Measurements from ENCODE around the gene HDAC5. TPM values are rescaled to one million over a fixed set of nuclear protein-coding genes. Genes with fewer than 3 reads are reported as not detected.
A peak's percentile ranks its signal among the peaks of the same experiment; 100 is the strongest.
"Not testable (repeated sequence)": the region's sequence is repeated elsewhere in the genome, so short reads cannot be mapped to it uniquely, and the experiment has no call there.

HDAC5 gene
- total RNA-seq, 3 donors from 2014 or later = 66.5 to 79.3 (median 75.4) TPM

DNA sequence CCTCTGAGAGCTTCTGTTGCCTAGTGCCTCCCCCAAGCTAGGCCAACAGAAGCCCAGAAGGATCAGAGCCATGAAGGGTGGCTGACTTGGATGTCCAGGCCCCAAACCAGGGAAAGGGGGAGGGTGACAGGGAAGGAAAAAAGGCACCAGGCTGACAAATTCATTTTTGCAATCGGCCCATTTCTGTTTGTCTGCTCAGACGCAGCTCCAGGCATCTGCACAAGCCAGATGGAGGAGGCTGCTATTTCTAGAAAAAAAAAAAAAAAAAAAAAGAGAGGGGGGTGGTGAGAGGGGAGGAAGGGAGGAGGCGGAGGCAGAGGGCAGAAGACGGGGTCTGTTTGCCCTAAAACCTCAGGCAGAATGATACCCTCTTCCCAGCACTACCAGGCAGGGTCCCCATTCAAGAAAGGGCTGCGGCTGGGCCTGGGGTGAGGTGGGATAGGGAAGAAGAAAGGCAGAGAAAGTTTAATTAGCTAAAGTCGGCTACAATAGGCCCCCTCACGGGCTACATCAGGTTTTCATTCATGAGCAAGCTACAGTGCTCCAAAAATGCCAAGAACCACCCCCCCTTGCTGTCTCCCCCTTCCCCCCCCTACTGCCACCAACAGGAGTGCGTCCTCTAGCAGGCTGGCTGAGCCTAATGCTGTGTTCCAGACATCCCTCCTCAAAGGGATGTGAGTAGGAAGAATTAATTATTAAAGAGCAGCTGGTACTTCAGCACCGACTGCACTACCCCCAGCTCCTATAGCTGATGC, 2.4 kb downstream of the HDAC5 start:
- H3K4me1 ChIP-seq = peaks cover 11 to 33% of the 10 kb centered on the region in 2 donors
- peak overlapping the region; percentile 96 to 97 for H3K27ac ChIP-seq
- peak overlapping the region in 2 of 3 donors; percentile 94 to 99 for H3K4me3 ChIP-seq
- TF ChIP-seq POLR2AphosphoS5 (IDR thresholded peaks at IDR 0.05) (no peak), POLR2A (IDR thresholded peaks at IDR 0.05) (no peak)
- TF ChIP-seq, protein P1, sequence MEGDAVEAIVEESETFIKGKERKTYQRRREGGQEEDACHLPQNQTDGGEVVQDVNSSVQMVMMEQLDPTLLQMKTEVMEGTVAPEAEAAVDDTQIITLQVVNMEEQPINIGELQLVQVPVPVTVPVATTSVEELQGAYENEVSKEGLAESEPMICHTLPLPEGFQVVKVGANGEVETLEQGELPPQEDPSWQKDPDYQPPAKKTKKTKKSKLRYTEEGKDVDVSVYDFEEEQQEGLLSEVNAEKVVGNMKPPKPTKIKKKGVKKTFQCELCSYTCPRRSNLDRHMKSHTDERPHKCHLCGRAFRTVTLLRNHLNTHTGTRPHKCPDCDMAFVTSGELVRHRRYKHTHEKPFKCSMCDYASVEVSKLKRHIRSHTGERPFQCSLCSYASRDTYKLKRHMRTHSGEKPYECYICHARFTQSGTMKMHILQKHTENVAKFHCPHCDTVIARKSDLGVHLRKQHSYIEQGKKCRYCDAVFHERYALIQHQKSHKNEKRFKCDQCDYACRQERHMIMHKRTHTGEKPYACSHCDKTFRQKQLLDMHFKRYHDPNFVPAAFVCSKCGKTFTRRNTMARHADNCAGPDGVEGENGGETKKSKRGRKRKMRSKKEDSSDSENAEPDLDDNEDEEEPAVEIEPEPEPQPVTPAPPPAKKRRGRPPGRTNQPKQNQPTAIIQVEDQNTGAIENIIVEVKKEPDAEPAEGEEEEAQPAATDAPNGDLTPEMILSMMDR (IDR thresholded peaks at IDR 0.05) = no peak
- no peaks in the 10 kb centered on the region for H3K36me3 ChIP-seq
- no peaks in the 10 kb centered on the region for H3K27me3 ChIP-seq
- no peaks in the 10 kb centered on the region for H3K9me3 ChIP-seq
- DNase-seq (ENCODE audit: low spot score in 2 of 2) = no peak
- intact Hi-C loops (cut with DNase I; ENCODE audit: low total_unique reads) = no loop called here

DNA sequence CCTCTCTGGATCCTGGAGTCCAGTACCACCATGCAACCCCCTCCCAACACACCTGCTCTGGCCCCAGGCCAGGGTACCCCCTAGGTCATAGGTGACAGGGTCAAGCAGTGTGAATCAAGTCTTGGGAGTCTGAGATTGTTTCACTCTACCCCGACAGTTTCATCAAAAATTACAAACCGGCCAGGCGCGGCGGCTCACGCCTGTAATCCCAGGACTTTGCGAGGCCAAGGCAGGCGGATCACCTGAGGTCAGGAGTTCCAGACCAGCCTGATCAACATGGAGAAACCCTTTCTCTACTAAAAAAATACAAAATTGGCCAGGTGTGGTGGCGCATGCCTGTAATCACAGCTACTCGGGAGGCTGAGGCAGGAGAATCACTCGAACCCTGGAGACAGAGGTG, 3.2 kb downstream of the HDAC5 start:
- not testable (repeated sequence) for DNase-seq (ENCODE audit: low spot score in 2 of 2)
- H3K4me1 ChIP-seq = peaks cover 11 to 40% of the 10 kb centered on the region in 2 donors

DNA sequence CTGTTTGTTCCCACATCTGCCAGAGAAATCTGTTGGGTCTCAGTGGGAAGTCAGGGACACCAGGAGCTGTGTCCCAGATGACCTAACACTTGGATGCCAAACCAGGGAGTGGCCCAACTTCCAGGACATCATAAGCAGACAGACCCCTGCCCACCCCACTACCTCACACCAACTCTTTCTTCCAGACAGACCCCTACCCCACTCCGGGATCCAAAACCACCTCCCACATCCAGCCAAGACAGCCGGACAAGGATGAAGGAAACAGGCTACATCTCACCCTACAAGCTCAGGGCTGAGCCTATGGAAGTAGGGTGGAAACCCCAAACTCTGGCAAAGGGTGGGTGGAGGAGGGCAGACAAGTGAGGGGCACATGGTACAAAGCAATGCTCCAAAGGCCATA, 3.6 kb downstream of the HDAC5 start:
- Histone ChIP-seq H3K27me3 (no peaks in the 10 kb centered on the region), H3K4me1 (peaks cover 11 to 41% of the 10 kb centered on the region in 2 donors), H3K36me3 (no peaks in the 10 kb centered on the region), H3K9me3 (no peaks in the 10 kb centered on the region), H3K27ac (peak overlapping the region; percentile 62 to 68), H3K4me3 (no peak overlapping the region)
- TF ChIP-seq, protein P1 (IDR thresholded peaks at IDR 0.05) = no peak
- no peak for TF ChIP-seq POLR2AphosphoS5 (IDR thresholded peaks at IDR 0.05)
- TF ChIP-seq POLR2A (IDR thresholded peaks at IDR 0.05) = no peak
- DNase-seq (ENCODE audit: low spot score in 2 of 2) = no peak
- intact Hi-C loops (cut with DNase I; ENCODE audit: low total_unique reads) = no loop called here

More for the DNA sequence above, 3.2 kb downstream of the HDAC5 start:
- H3K27me3 ChIP-seq; H3K4me3 ChIP-seq; intact Hi-C loops (cut with DNase I; ENCODE audit: low total_unique reads); H3K36me3 ChIP-seq; H3K9me3 ChIP-seq: not testable (repeated sequence)
- peak overlapping the region; percentile 62 to 68 for H3K27ac ChIP-seq

DNA sequence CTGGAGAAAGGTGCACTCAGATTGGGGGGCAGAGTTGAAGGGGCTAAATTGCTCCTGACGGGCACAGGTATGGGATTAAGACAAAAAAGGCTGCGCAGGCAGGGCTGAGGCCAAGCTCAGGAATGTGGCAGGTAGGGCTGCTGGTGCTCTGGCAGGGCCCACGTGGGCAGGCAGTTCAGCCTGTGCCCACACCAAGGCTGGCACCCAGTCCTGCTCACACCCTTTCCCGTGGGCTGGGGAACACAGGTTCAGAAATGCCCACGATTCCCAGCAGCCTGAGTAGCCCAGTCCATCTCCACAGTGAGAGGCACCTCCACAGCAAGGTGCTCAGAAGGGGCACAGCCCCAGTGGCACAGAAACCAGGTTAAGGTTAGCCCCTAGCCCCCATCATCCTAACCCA, 4.4 kb downstream of the HDAC5 start:
- Histone ChIP-seq H3K9me3 (no peaks in the 10 kb centered on the region), H3K4me3 (peak overlapping the region in 1 of 3 donors; percentile 25), H3K36me3 (no peaks in the 10 kb centered on the region), H3K4me1 (peaks cover 15 to 47% of the 10 kb centered on the region in 2 donors), H3K27ac (peak overlapping the region; percentile 62 to 68), H3K27me3 (no peaks in the 10 kb centered on the region)
- TF ChIP-seq POLR2A (IDR thresholded peaks at IDR 0.05) (no peak), POLR2AphosphoS5 (IDR thresholded peaks at IDR 0.05) (no peak)
- TF ChIP-seq, protein P1 (IDR thresholded peaks at IDR 0.05) = no peak
- intact Hi-C loops (cut with DNase I; ENCODE audit: low total_unique reads) = no loop called here
- peak in 1 of 2 donors; percentile 62 for DNase-seq (ENCODE audit: low spot score in 2 of 2)

DNA sequence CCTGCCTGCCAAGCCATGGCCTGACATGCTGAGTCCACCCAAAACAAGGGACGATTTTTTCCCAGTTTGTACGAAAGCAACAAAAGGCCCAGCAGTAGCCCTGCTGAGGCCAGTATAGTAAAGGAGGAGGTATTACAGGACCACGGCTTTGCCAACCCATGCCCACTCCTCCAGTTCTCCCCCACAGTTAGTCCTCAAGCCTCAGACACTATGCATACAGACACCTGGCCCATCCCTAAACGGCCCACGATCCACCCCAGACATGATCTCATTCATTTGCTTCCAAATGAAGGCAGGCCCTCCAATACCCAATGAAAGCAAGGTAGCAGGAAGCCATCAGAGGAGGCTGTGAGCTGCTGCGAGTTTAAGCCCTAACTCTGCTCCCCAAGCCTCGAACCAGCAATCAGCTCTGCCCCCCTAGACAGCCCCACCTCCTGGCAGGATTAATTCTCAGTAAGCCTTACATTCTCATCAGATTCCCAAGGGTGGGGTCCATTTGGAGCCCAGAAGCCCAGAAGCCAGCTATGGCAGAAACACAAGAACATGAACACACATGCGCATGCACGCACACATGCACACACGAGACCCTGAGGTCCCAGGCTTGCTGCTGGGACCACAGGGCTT, 4.9 kb downstream of the HDAC5 start:
- H3K27ac ChIP-seq = peak overlapping the region; percentile 62 to 68
- no peaks in the 10 kb centered on the region for H3K27me3 ChIP-seq
- peaks cover 15 to 52% of the 10 kb centered on the region in 2 donors for H3K4me1 ChIP-seq

More for the DNA sequence above, 4.9 kb downstream of the HDAC5 start:
- TF ChIP-seq POLR2AphosphoS5 (IDR thresholded peaks at IDR 0.05) (no peak), POLR2A (IDR thresholded peaks at IDR 0.05) (no peak)
- TF ChIP-seq, protein P1 (IDR thresholded peaks at IDR 0.05) = no peak
- intact Hi-C loops (cut with DNase I; ENCODE audit: low total_unique reads) = no loop called here
- DNase-seq (ENCODE audit: low spot score in 2 of 2) = no peak
- no peaks in the 10 kb centered on the region for H3K36me3 ChIP-seq
- no peak overlapping the region for H3K4me3 ChIP-seq
- no peaks in the 10 kb centered on the region for H3K9me3 ChIP-seq

All from breast epithelium (tissue), 4 donors.